Caco-2 (cell line): ENCODE data around the gene NPFF. TPM values are rescaled to one million over a fixed set of nuclear protein-coding genes. Genes with fewer than 3 reads are reported as not detected.

ENCODE experiments used
- BruUV-seq: library from RNA; stranded (reverse); fragments of 400-500 nt; replicated peaks from 2 replicates; lab custom pipeline; 2021; lab: Mats Ljungman, UMichigan
- CTCF ChIA-PET: fragments of 300-600 bp; sonication (Branson Sonifier 250); formaldehyde crosslinking; loops from one replicate; lab custom pipeline; 2022; ENCODE audit warnings: antibody characterized with exemption; lab: Charles Lee
- POLR2A ChIA-PET: fragments of 300-600 bp; sonication (Branson Sonifier 250); formaldehyde crosslinking; loops from one replicate; lab custom pipeline; 2022; ENCODE audit warnings: antibody characterized with exemption; lab: Charles Lee
- DNase-seq, 2 experiments: peaks; one replicate each; pipeline versions ENCODE4 v3.0.0 to v3.0.0-alpha.2; 2020 to 2022
- H3K27me3 ChIP-seq: replicated peaks from 2 replicates; pipeline ENCODE4 v1.6.0; 2011; ENCODE audit warnings: low read length; ENCODE audit not compliant: control insufficient read depth, insufficient read depth
- H3K36me3 ChIP-seq: 2 replicates; pipeline ENCODE4 v1.5.1; 2011; ENCODE audit warnings: low read length; ENCODE audit not compliant: control insufficient read depth, insufficient read depth
- H3K4me1 ChIP-seq: fragments of 250-450 bp; sonication (Bioruptor Pico); 2 replicates; pipeline ENCODE4 v1.5.1; 2020; ENCODE audit warnings: mild to moderate bottlenecking
- H3K4me3 ChIP-seq: 2 replicates; pipeline ENCODE4 v1.5.1; 2011; ENCODE audit warnings: low read depth, mild to moderate bottlenecking, control low read depth, low read length
- H3K9me3 ChIP-seq: fragments of 250-450 bp; sonication (Bioruptor Pico); 2 replicates; pipeline ENCODE4 v1.5.1; 2020; ENCODE audit warnings: mild to moderate bottlenecking, moderate library complexity
- H3K27ac Mint-ChIP-seq: one replicate; pipeline ENCODE4 v1.8.0; 2022; ENCODE audit warnings: mixed read lengths; ENCODE audit not compliant: unreplicated experiment
- H3K27me3 Mint-ChIP-seq: one replicate; pipeline ENCODE4 v1.8.0; 2022; ENCODE audit warnings: mixed read lengths; ENCODE audit not compliant: insufficient read depth, unreplicated experiment
- H3K36me3 Mint-ChIP-seq: one replicate; pipeline ENCODE4 v1.8.0; 2022; ENCODE audit warnings: mild to moderate bottlenecking, mixed read lengths; ENCODE audit not compliant: insufficient read depth, unreplicated experiment
- H3K4me1 Mint-ChIP-seq: one replicate; pipeline ENCODE4 v1.8.0; 2022; ENCODE audit warnings: low read depth, mixed read lengths; ENCODE audit not compliant: unreplicated experiment
- H3K4me3 Mint-ChIP-seq: one replicate; pipeline ENCODE4 v1.8.0; 2022; ENCODE audit warnings: mild to moderate bottlenecking, moderate library complexity, mixed read lengths; ENCODE audit not compliant: unreplicated experiment
- H3K9me3 Mint-ChIP-seq: one replicate; pipeline ENCODE4 v1.8.0; 2022; ENCODE audit warnings: mixed read lengths; ENCODE audit not compliant: unreplicated experiment
- CTCF ChIP-seq, 2 experiments: fragments of 200-600 bp in 1 of 2; IDR thresholded peaks; 1 replicate in 1 of 2; 2 replicates in 1 of 2; pipeline versions ENCODE4 v1.5.1 to v1.8.0; 2011 to 2022; ENCODE audit warnings: antibody characterized with exemption in 1 of 2, control low read depth in 1 of 2, inconsistent platforms in 1 of 2, low read depth in 1 of 2, low read length in 1 of 2, mild to moderate bottlenecking in 1 of 2, moderate library complexity in 1 of 2; ENCODE audit not compliant: insufficient read depth in 1 of 2, severe bottlenecking in 1 of 2, unreplicated experiment in 1 of 2
- intact Hi-C: fragments of 100-400 bp; cut with micrococcal nuclease; formaldehyde crosslinking; loops from one replicate; pipeline ENCODE4 v1.10.0; 2022; ENCODE audit not compliant: unreplicated experiment
- total RNA-seq: library from RNA; stranded (reverse); gene quantifications from 2 replicates; pipeline ENCODE4 v1.2.3, GENCODE V29; 2022

NPFF gene
- total RNA-seq, 1 experiment from 2014 or later: 2.4 TPM

GRCh38 chr12:53467082-53467481 lies 40.2 kb downstream of the NPFF start:
- no TSS peak for BruUV-seq
- H3K36me3 Mint-ChIP-seq: peaks cover 100% of the 10 kb centered on the region
- Histone ChIP-seq H3K36me3 (peaks cover 15% of the 10 kb centered on the region), H3K9me3 (no peaks in the 10 kb centered on the region), H3K4me1 (no peaks in the 10 kb centered on the region), H3K4me3 (no peak overlapping the region), H3K27me3 (no peaks in the 10 kb centered on the region)
- TF ChIP-seq CTCF (IDR thresholded peaks at IDR 0.05; ENCODE audit: insufficient read depth in 1 of 2, low read depth in 1 of 2, low read length in 1 of 2, severe bottlenecking in 1 of 2, unreplicated experiment in 1 of 2): no peak
- DNase-seq: peak in 1 of 2 experiments; percentile 3
- no peaks in the 10 kb centered on the region for H3K27me3 Mint-ChIP-seq
- ChIA-PET CTCF (no interaction called here), POLR2A (no interaction called here)
- H3K27ac Mint-ChIP-seq: no peak overlapping the region
- intact Hi-C loops: no loop called here
- H3K9me3 Mint-ChIP-seq: no peaks in the 10 kb centered on the region
- H3K4me1 Mint-ChIP-seq: peaks cover 17% of the 10 kb centered on the region
- H3K4me3 Mint-ChIP-seq: no peak overlapping the region

- no peaks in the 10 kb centered on the region for H3K4me1 ChIP-seq
- Mint-ChIP-seq H3K27ac (no peak overlapping the region), H3K27me3 (no peaks in the 10 kb centered on the region), H3K4me3 (no peak overlapping the region), H3K4me1 (peaks cover 13% of the 10 kb centered on the region), H3K9me3 (no peaks in the 10 kb centered on the region), H3K36me3 (peaks cover 100% of the 10 kb centered on the region)
- no TSS peak for BruUV-seq
- peaks cover 15% of the 10 kb centered on the region for H3K36me3 ChIP-seq
- POLR2A ChIA-PET: no interaction called here
- no peak for TF ChIP-seq CTCF (IDR thresholded peaks at IDR 0.05; ENCODE audit: insufficient read depth in 1 of 2, low read depth in 1 of 2, low read length in 1 of 2, severe bottlenecking in 1 of 2, unreplicated experiment in 1 of 2)
- no peaks in the 10 kb centered on the region for H3K9me3 ChIP-seq
- intact Hi-C loops: no loop called here
- H3K4me3 ChIP-seq: no peak overlapping the region
- DNase-seq: peak in 1 of 2 experiments; percentile 19
- no peaks in the 10 kb centered on the region for H3K27me3 ChIP-seq
- CTCF ChIA-PET: no interaction called here
Measured at GRCh38 chr12:53466640-53467039, 40.6 kb downstream of the NPFF start.

GRCh38 chr12:53465679-53466078 lies 41.6 kb downstream of the NPFF start:
- ChIA-PET POLR2A (interaction anchor here (0.6 kb wide), 1 partner anchor 8 kb away, joined by 9 read pairs; no protein-coding TSS in a partner anchor), CTCF (interaction anchor here (1.1 kb wide), 1 partner anchor 28 kb away, joined by 5 read pairs; no protein-coding TSS in a partner anchor)
- no peak for TF ChIP-seq CTCF (IDR thresholded peaks at IDR 0.05; ENCODE audit: insufficient read depth in 1 of 2, low read depth in 1 of 2, low read length in 1 of 2, severe bottlenecking in 1 of 2, unreplicated experiment in 1 of 2)
- Histone ChIP-seq H3K9me3 (no peaks in the 10 kb centered on the region), H3K4me1 (no peaks in the 10 kb centered on the region), H3K36me3 (peaks cover 18% of the 10 kb centered on the region), H3K27me3 (no peaks in the 10 kb centered on the region), H3K4me3 (no peak overlapping the region)
- H3K27me3 Mint-ChIP-seq: no peaks in the 10 kb centered on the region
- BruUV-seq: no TSS peak
- intact Hi-C loops: loop anchor here (1.0 kb wide), 1 partner anchor 43 kb away; no protein-coding TSS in a partner anchor
- H3K4me3 Mint-ChIP-seq: no peak overlapping the region
- H3K4me1 Mint-ChIP-seq: peaks cover 18% of the 10 kb centered on the region
- H3K36me3 Mint-ChIP-seq: peaks cover 100% of the 10 kb centered on the region
- DNase-seq: peak in 1 of 2 experiments; percentile 8
- H3K27ac Mint-ChIP-seq: peak overlapping the region; percentile 59
- no peaks in the 10 kb centered on the region for H3K9me3 Mint-ChIP-seq
